ENCODE data around the gene CCNT1.
"Not testable (repeated sequence)": the region's sequence is repeated elsewhere in the genome, so short reads cannot be mapped to it uniquely, and the experiment has no call there.

Gene CCNT1

DNA sequence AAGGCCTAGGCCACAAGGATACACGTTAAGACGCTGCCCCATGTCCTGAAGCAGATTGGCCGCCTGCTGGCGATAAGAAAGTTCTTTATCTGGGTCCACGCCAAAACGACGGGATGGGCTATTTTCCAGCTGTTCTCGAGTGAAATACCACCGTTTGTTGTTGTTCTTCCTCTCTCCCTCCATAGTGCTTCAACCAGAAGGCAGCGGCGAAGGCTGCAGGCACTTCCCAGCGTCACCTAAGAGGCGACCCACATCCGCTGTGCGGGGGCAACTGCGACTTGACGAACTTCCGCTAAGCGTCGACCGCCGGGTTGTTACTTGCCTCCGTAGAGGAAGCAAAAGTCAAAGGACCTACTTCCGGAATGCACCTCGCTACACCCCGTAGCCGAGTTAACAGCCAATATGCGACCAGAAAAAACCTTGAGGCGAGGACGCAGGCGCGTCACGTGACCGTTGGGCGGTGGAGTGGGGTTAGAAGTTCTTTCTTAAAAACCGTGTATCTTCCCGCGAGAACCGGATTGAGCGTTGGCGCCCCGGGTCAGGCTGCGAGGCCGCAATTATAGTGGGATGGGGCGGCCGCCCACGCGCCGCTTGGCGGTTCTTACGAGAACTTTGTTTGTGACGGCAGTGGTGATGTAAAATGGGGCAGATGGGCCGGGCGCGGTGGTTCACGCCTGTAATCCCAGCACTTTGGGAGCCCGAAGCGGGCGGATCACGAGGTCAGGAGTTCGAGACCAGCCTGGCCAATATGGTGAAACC lies at the start of gene CCNT1:
CCNT1 (minus strand) TSS at position 215 of the 759 bp plus-strand sequence; CDS start at position 183, 32 bp downstream.
- DNase-seq (ENCODE audit: low read depth): peak; percentile 100

DNA sequence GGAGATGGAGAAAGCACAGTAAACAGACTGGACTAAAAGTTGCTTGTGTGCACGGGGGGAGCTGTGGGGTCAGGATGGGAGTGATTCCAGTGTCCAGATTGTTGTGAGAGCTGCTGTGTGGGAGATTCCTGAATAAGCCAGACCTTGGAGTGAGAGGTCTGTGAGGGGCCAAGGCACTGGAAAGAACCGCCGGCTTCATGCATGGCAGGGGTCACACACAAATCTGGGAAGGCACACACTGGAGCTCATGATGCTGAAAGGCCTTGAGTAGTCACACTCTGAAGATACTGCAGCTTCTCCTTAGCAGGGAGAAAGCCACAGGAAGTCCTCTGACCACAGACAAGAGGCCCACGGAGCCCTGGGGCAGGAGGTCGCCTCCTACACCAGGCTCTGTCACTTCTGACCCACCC lies 49.3 kb upstream of the CCNT1 start:
- no peak for DNase-seq (ENCODE audit: low read depth)

DNA sequence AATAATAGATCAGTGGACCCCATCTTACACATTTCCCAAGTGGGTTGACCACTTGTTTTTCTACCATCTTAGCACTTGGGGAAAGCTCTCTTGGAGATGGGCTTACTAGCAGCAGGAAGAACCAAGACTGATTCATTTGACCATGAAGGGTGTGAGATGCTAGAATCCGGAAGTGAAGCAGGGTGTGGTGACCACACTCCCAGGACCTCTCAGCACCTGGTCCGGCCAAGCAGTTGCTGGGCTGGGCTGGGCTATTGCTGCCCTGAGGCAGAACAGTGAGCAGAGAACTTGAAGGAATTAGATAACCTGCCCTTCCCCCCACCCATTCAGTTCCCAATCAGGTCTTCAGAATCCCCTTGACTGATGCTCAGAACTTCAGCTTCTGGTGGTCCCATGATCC lies 48.0 kb upstream of the CCNT1 start:
- DNase-seq (ENCODE audit: low read depth): no peak

DNA sequence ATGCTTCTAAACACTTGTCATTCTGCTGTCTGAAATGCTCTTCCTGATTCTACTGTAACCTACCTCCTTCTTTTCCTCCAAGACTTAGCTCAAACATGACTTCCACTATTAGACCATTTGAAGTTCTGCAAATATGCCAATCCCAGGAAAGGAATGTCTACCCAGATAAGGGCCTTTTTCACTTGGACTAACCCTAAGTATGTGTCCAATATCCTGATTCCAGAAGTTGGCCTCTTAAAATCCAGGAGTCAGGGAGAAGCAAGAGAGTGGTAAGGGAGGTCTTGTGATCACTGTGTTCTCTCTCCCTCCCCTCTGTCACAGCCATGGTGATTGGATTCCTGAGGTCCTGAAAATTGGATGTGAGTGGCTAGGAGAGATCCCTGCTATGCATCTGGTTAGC lies 42.2 kb upstream of the CCNT1 start:
- DNase-seq (ENCODE audit: low read depth): no peak

DNA sequence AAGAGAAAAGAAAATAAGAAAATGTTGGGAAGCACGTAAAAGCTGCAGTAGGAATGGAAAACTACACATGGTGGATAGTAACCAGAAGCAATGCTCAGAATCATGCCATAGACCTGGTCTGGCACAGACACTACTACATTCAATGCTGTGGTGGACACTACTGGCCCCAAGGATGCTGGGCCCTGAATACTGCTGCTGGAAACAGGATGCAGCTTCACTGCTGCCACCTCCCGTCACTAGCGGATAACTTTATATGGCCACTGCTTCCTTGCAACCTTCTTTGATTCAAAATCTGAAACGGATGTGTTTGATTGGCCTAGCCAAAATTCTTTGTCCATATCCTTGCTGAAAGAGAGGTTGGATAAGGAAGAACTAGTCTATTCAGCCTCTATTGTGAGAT lies 41.7 kb upstream of the CCNT1 start:
- DNase-seq (ENCODE audit: low read depth): no peak

DNA sequence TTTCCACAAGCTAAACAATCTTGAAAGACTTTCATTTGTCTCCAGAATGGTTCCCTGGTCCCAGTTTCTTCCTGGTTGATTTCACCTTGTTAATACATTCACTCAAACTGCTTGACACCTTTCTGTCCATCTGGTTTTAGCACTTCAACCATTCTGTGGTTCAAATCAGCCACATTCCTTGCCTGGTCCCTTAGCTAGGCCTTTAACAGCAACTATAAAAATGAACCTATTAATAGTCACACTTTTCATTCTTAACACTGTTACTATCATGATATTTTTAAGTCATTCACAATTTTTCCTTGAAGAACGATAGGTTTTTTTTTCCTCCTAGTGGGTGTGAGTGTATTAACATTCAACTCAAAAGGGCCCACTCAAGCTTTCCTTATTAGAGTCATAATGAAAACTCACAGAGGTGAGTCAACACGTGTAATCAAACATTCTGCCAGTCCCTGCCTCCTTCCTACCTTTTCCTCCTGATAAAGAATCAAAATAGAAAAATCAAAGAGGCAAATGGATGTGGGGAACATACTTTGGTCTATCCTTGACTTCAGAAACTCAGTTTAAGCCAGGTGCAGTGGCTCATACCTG lies 34.4 kb upstream of the CCNT1 start:
- DNase-seq (ENCODE audit: low read depth): no peak

DNA sequence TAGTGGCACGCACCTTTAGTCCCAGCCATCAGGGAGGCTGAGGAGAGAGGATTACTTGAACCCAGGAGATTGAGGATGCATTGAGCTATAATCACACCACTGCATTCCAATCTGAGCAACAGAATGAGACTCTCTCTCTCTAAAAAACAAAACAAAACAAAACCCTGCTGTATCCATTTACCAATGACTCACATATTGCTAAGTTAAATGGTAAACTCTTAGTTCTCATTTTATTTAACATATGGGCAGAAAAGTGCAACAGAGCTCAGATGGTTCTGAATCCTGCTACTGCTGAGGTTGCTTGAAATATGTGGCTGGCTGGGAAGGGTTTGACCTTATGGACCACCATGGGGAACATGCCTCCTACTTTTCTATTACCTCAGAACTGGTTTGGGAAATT lies 33.7 kb upstream of the CCNT1 start:
- DNase-seq (ENCODE audit: low read depth): no peak

DNA sequence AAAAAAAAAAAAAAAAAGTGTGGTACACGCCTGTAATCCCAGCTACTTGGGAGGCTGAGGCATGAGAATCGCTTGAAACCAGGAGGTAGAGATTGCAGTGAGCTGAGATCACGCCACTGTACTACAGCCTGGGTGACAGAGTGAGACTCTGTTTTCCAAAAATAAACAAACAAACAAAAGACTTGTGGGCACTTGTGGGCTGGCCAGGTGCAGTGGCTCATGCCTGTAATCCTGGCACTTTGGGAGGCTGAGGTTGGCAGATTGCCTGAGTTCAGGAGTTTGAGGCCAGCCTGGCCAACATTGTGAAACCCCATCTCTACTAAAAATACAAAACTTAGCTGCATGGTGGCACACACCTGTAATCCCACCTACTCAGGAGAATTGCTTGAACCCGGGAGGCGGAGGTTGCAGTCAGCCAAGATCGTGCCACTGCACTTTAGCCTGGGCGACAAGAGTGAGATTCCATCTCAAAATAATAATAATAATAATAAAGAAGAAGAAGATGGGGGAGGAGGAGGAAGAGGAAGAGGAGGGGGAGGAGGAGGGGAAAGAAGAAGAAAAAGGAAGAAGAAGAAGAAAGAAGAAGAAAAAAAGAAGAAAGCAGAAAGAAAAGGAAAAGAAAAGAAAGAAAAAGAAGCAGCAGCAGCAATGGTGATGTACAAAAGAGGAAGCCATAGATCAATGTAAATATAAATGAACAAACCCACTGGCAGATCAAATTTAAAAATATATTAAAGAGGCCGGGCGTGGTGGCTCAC lies 27.9 kb upstream of the CCNT1 start:
- no peak for DNase-seq (ENCODE audit: low read depth)

DNA sequence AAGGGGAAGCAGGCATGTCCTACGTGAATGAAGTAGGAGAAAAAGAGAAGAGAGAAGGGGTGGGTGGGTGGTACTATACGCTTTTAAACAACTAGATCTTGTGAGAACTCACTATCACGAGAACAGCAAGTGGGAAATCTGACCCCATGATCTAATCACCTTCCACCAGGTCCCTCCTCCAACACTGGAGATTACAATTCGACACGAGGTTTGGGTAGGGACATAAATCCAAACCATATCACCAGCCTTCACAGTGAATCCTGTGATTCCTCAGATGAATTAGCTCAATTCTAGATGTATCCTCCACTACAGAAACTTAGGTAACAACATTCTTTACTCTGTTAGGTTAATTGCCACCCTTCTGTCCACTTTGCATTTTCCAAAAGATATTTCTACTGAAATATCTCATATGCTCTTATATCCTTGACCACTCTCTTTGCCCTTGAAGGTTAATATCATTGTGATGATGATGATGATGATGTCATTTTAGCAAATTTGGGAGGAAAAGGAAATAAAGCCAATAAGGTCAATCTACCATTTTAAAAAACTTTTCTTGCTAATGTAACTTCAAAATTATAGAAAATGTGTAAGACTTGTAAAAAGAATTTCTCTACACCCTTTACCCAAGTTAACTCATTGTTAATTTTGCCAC lies 23.2 kb upstream of the CCNT1 start:
- DNase-seq (ENCODE audit: low read depth): no peak

DNA sequence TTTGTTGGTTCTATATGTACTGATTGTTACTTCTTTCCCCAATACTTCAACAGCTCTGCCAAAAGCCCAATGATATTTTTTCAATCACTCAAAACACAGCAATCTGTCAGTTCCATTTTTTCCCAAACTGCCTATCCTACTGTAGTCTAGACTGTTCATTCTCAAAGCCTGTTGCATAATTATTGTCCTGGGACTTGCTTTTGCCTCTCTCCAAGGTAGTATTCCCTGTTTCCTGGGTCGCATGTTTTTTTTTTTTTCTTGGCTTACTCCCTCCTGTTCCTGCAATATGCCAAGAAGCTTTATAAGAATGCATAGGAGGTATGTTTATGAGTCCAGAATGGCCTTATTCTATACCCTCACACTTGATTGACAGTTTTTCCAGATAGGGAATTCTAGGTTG lies 19.9 kb upstream of the CCNT1 start:
- DNase-seq (ENCODE audit: low read depth): no peak

DNA sequence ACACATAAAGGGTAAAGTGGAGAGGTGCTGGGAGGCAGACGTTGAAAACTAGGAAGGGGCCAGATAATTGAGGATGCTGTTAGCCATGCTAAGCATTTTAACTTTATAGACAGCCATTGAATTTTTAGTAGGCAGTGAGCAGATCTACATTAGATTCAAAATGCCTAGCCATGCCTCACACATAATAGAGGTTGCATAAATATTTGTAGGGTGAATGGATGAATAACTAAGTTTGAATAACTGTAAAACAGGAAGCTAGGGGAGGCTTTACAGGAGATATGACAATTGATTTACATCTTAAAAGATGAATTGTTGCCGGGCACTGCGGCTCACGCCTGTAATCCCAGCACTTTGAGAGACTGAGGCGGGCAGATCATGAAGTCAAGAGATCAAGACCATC lies 12.3 kb upstream of the CCNT1 start:
- DNase-seq (ENCODE audit: low read depth): no peak

DNA sequence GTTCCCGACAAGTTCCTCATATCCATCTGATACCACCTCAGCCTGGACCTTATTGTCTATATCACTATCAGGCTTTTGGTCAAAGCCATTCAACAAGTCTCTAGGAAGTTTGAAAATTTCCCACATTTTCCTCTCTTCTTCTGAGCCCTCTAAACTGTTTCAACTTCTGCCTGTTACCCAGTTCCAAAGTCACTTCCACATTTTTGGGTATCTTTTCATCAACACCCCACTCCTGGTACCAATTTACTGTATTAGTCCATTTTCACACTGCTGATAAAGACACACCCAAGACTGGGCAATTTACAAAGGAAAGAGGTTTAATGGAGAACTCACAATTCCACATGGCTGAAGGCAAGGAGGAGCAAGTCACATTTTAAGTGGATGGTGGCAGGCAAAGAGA lies 4.2 kb upstream of the CCNT1 start:
- not testable (repeated sequence) for DNase-seq (ENCODE audit: low read depth)

DNA sequence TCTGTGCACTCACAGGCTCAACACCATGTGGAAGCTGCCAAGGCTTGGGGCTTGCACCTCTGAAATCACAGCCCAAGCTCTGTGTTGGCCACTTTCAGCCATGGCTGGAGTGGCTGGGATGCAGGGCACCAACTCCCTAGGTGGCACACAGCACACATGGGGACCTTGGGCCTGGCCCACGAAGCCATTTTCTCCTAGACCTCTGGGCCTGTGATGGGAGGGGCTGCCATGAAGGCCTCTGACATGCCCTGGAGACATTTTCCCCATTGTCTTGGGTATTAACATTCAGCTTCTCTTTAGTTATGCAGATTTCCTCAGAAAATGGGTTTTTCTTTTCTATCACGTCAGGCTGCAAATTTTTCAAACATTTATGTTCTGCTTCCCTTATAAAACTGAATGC lies 3.7 kb upstream of the CCNT1 start:
- not testable (repeated sequence) for DNase-seq (ENCODE audit: low read depth)

DNA sequence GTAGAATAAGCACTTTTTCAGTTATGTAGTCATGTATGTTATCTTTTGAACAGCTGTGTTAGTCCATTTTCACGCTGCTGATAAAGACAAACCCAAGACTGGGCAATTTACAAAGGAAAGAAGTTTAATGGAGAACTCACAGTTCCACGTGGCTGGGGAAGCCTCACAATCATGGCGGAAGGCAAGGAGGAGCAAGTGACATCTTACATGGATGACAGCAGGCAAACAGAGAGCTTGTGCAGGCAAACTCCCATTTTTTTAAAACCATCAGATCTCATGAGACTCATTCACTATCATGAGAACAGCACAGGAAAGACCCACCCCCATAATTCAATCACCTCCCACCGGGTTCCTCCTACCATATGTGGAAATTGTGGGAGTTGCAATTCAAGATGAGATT lies 2.5 kb upstream of the CCNT1 start:
- not testable (repeated sequence) for DNase-seq (ENCODE audit: low read depth)

DNA sequence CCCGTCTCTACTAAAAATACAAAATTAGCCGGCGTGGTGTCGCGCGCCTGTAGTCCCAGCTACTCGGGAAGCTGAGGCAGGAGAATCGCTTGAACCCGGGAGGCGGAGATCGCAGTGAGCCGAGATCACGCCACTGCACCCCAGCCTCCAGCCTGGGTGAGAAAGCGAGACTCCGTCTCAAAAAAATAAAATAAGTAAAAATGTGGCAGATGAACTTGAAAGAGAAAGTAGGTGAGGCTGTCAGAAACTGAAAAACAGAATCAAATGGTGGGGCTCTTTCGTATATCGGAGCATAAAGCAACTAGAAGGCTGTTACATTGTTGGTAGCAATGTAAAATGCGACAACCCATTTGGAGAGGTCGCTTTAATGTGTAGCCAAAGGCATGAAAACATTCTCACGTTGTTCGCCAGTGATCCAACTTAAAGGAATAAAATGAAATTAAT lies 767 bp upstream of the CCNT1 start:
- DNase-seq (ENCODE audit: low read depth): peak; percentile 1

DNA sequence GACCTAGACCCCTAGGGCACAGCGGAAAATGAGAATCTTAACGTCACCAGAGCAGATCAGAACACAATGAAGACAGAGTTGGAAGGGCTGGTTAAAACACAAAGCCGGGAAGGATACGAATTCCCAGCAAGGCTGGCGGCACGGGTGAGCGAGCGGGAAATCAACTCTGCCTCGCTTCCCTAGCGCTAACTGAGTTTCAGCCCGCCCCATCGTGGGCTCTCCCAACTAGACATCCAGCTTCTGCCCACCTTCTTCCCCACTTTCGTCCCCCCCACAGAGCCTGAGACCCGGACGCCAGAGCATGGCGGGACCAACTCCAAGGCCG lies 377 bp downstream of the CCNT1 start:
- DNase-seq (ENCODE audit: low read depth): no peak

DNA sequence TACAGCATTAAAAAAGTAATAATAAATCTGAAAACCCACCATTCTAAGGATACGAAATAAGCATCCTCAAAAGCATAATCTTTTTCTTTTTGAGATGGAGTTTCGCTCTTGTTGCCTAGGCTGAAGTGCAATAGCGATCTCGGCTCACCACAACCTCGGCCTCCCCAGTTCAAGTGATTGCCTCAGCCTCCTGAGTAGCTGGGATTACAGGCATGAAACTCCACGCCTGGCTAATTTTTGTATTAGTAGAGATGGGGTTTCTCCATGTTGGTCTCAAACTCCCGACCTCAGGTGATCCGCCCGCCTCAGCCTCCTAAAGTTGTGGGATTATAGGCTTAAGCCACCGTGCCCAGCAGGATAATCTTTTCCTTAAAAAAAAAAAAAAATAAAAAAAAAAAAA lies 4.3 kb downstream of the CCNT1 start:
- DNase-seq (ENCODE audit: low read depth): no peak

DNA sequence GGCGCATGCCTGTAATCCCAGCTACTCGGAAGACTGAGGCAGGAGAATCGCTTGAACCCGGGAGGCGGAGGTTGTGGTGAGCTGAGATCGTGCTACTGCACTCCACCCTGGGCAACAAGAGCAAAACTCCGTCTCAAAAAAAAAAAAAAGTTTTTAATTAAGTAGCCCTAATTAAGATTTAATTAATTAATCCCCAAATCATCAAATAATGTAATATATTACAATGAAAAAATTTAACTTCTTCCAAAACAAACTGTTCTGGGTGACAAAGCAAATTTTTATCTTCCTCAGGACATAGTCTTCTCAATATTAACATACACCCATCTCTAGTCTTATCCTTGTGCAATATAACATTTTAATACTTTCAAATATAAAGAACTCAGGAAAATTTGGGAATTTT lies 17.7 kb downstream of the CCNT1 start:
- not testable (repeated sequence) for DNase-seq (ENCODE audit: low read depth)

DNA sequence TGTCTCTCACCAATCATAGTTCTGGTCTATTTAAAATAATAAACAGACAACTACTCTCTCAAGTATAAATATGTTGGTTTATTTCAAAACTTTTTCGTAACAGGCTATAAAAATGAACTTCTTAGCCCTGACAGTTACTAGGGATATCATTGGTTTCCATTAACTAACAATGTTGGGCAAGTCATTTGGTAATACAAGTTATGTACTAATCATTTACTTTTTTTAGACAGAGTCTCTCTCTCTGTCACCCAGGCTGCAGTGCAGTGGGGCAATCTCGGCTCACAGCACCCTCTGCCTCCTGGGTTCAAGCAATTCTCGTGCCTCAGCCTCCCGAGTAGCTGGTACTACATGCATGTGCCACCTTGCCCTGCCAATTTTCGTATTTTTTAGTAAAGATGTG lies 19.9 kb downstream of the CCNT1 start:
- DNase-seq (ENCODE audit: low read depth): no peak

DNA sequence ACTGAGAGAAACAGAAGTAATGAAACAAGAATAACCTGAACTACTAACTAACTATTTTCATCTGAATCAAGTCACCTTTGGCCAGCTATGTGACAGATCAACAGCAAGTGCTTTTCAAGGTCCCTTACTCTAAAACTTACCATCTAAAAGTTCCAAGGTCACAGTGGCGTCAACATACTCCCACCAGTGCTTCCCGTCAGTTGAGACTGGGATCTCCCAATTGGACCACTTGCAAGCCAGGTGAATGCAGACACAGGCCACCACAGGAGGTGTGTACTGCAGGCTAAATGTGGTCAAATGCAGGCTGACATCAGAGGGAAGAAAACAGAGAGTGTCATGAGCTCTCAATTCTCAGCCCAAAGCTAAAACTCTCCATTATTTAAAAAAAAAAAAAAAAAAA lies 20.6 kb downstream of the CCNT1 start:
- no peak for DNase-seq (ENCODE audit: low read depth)

DNA sequence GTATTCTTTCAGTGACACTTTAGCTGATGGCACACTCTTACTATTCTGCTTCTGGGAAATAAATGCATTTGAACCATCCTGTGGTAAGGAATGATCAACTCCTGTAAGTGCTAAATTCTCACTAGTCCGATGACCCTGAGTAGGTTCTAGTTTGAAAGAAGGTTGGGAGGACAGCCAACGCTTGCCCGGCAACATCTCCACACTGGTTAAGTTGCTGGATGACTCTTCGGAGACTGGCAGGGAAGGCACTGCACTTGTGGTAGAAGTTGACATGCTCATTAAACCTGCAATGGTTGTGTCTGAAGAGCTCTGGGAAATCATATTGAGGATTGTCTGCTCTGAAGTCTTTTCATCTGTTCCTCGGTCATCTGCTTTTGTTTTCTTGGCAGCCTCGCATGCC lies 22.5 kb downstream of the CCNT1 start:
- DNase-seq (ENCODE audit: low read depth): no peak

DNA sequence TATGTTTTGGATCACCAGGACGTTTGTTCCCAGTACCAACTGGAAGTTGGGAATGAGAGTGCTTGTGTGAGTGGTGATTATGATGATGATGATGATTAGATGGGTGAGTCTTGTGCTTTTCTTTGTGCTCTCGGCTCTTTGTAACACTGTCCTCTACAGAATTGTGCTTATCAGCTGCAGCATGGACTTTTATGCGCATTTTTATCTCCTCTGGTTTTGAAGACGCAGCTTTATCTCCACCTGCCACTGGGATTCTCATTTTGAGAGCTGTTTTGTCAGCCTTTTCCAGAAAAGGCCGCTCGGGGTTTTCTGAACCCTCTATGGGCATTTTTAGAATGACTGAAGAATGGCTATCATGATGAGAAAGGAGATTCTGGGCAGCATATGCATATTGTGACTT lies 22.9 kb downstream of the CCNT1 start:
- DNase-seq (ENCODE audit: low read depth): no peak
